GM19468 (cell line): Measurements from ENCODE around the gene INPP4B.

Source experiments
- ATAC-seq: cut with Tn5 transposase; IDR thresholded peaks from one replicate; pipeline ENCODE4 v1.9.1; 2021; ENCODE audit warnings: mild to moderate bottlenecking, moderate library complexity, moderate number of reproducible peaks; ENCODE audit not compliant: unreplicated experiment; ENCODE audit errors: extremely low read depth

INPP4B gene

GRCh38 chr4:142331646-142332045, 514.5 kb downstream of the INPP4B start:
- ATAC-seq = no peak

DNA sequence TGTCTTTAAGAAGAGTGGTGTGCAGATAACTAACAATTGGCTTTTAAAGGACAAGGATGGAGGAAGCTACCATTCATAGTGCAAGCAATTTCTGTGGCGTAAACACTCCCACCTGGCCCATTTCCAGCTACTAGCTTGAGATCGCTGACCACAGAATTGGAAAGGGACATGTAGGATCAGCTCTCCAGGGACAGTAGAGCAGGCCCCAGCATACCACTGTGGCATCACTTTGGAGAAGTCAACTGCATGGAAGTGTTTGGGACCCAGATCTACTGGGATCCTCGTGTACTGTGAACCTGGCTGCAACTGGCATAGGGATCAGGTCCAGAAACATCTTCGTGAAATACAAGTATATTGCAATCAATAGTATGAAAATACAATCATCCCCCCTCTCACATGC, 515.0 kb downstream of the INPP4B start:
- ATAC-seq = no peak

DNA sequence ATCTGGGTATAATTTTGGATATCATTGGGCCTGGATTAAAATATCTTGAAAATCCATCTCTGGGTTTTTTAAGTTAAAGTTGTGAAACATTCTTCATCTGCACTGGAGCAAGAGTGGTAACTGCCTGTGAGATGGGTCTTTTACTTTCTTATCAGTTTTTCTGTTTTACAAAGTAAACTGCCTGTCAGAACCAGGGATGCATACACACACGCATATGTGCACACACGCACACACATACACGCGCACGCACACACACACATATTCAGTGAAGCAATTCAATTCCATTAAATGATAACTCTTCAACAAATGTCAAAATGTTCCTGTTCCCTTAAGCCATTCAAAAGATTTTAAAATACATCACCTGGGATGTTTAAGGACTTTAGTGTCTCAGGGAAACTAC, 515.8 kb downstream of the INPP4B start:
- no peak for ATAC-seq

- no peak for ATAC-seq
These were observed 516.8 kb downstream of the INPP4B start for GRCh38 chr4:142329313-142329712.

GRCh38 chr4:142326181-142326580, 519.9 kb downstream of the INPP4B start:
- no peak for ATAC-seq

- no peak for ATAC-seq
These were observed 521.5 kb downstream of the INPP4B start for GRCh38 chr4:142324572-142324971.

- no peak for ATAC-seq
These were observed 523.1 kb downstream of the INPP4B start for GRCh38 chr4:142322996-142323395.

- no peak for ATAC-seq
These were observed 527.8 kb downstream of the INPP4B start for GRCh38 chr4:142318280-142318679.

GRCh38 chr4:142316913-142317312, 529.2 kb downstream of the INPP4B start:
- ATAC-seq = no peak

DNA sequence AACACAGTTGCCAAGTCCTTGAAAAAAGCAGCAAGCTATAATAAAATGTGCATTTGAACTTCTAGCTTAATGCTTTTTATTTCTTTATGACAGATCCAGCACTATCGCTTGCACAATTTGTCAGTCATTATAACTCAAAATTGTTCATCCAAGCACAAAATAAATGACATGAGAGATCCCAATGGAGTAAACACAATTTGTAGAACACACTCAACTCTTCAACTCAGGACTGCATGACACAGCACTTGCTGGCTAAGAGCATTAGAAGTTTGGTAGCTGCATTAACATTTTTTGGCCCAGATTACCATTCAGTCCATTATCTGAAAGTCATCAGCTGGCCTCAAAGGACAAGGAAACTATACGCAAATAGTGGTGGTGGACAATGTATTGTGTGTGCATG, 530.1 kb downstream of the INPP4B start:
- no peak for ATAC-seq

GRCh38 chr4:142314686-142315085, 531.4 kb downstream of the INPP4B start:
- no peak for ATAC-seq

DNA sequence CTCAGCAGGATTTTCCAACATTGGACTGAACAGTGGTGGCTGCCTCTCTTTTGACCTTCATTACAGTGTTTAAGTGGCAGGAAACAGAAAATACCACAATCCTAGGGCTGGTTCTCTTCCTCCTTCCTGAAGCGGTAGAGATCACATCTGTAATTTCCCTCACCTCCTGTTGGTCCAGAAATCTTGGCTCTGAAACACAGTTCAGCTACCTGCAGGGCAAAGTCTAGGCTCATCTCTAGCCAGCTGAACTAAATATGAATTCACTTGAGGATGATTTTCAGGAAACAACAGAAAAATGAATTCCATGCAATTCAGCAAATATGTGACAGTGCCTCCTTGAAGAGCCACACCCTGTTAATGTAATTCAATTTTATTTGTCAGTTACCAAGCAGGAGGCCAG, 531.9 kb downstream of the INPP4B start:
- ATAC-seq = no peak

- ATAC-seq = no peak
These were observed 533.7 kb downstream of the INPP4B start for GRCh38 chr4:142312391-142312790.

DNA sequence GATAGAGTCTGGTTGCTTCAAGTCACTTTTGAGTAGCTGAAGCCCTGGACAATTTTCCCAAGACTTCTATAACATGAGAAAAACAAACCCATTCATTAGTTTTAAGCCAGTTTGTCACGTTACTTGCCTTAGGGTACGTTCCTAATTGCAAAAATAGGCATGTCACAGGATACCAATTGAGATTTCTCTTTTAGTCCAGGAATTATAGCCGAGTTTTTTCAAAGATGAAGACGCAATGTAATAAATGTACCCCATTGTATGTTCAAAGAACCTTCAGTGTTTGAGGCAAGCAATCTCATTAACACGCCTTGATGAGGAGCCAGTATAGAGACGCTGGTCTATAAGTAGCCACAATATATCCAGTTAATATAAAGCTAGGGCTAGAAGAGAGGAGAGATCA, 534.2 kb downstream of the INPP4B start:
- ATAC-seq = no peak

GRCh38 chr4:142309772-142310171, 536.3 kb downstream of the INPP4B start:
- ATAC-seq = no peak

- ATAC-seq = no peak
These were observed 538.2 kb downstream of the INPP4B start for GRCh38 chr4:142307857-142308256.

GRCh38 chr4:142297313-142297712, 548.8 kb downstream of the INPP4B start:
- ATAC-seq = no peak

- ATAC-seq = no peak
These were observed 552.6 kb downstream of the INPP4B start for GRCh38 chr4:142293536-142293935.

DNA sequence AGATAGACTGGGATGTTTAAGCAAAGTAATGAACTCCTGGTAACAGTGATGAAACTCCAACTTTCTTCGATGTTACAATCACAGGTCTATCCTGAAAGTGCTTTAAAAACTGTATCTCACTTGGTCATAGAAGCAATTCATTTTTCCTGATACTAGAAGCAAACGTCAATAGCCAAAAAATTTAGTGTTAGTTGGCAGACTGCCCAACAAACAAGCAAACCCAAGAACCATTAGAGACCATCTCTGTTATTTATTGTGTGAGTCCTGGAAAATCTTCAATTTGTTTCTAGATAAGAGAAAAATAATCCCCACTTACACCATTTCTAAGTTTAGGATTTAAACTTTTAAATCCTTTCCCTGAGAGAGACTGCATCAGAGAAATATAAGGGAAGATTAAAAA, 553.9 kb downstream of the INPP4B start:
- no peak for ATAC-seq

DNA sequence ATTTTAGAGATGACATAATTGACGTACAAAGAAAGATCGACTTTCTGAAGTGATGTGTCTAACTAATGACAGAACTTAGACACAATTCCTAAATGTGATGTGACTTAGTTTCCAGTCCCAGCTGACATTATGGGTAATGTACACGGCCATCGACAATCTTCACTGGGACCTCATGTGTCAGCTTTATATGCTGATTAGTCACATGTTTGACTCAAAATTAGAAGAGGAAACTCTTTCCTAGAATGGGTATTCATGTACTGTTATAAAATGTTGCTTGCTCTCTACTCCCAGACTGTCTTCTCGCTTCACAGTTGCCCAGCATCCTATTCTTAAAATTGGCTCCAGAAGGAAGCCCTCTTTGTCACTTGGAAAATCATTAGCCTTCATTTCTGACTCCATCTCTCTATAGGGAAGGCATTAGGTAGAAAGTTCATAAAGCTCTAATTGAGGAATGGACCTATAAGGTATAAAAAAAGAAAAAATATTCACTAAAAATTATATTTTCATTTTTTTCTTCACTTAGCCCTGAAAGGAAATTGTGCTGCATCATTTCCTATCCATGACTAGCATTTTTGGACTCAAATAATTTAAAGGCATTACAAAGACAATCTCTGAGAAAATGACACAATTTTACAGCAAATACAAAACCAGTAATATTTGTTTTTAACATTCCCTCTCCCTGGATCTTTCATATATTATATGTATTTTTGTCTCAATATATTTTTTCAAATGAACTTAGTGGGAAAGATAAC, 554.6 kb downstream of the INPP4B start:
- ATAC-seq = no peak

DNA sequence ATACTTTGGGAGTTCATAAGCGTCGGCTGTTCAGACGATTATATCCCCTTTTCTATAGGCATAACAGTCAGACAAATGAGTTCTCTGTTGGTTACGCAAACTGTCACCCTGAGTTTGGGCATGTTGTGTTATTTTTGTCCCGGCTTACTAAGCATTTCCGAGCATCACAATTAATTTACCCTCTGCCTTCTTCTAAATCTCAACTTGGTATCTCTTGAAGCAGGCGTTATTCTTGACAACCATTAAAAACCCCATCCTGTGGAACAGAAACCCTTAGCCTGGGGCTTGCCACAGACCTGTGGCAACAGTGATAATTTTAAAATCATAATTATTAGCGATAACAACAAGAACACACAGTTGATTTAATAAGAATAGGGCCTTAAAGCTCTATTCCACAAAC, 558.7 kb downstream of the INPP4B start:
- ATAC-seq = no peak

- no peak for ATAC-seq
These were observed 560.9 kb downstream of the INPP4B start for GRCh38 chr4:142285222-142285583.
